Measurements from ENCODE around the gene CACFD1. TPM values are rescaled to one million over a fixed set of nuclear protein-coding genes. Genes with fewer than 3 reads are reported as not detected.

The CACFD1 gene
- total RNA-seq, 4 donors from 2014 or later: 7.0 to 28.3 (median 10.1) TPM

GRCh38 chr9:133437753-133438531 is 21.8 kb upstream of the CACFD1 start:
- Histone ChIP-seq H3K27me3 (no peaks in the 10 kb centered on the region), H3K4me3 (no peak overlapping the region), H3K36me3 (no peaks in the 10 kb centered on the region), H3K27ac (no peak overlapping the region), H3K9me3 (no peaks in the 10 kb centered on the region), H3K4me1 (no peaks in the 10 kb centered on the region)
- intact Hi-C loops (cut with DNase I; ENCODE audit: low total_unique reads) (no loop called here), in situ Hi-C loops (cut with MboI; ENCODE audit: low sequenced_read_pairs in 4 of 4) (no loop called here)
- ATAC-seq (no peak), DNase-seq (no peak)
- TF ChIP-seq POLR2A (IDR thresholded peaks at IDR 0.05): no peak
- TF ChIP-seq CTCF (IDR thresholded peaks at IDR 0.05 in 4 of 5, conservative IDR thresholded peaks at IDR 0.05 in 1 of 5): no peak

- Histone ChIP-seq H3K27me3 (no peaks in the 10 kb centered on the region), H3K4me1 (no peaks in the 10 kb centered on the region), H3K9me3 (no peaks in the 10 kb centered on the region), H3K36me3 (no peaks in the 10 kb centered on the region), H3K27ac (no peak overlapping the region), H3K4me3 (no peak overlapping the region)
- intact Hi-C loops (cut with DNase I; ENCODE audit: low total_unique reads) (no loop called here), in situ Hi-C loops (cut with MboI; ENCODE audit: low sequenced_read_pairs in 4 of 4) (no loop called here)
- ATAC-seq (no peak), DNase-seq (no peak)
- TF ChIP-seq CTCF (IDR thresholded peaks at IDR 0.05 in 4 of 5, conservative IDR thresholded peaks at IDR 0.05 in 1 of 5) (no peak), POLR2A (IDR thresholded peaks at IDR 0.05) (no peak)
Measured at GRCh38 chr9:133439337-133439736, 20.4 kb upstream of the CACFD1 start.

- Histone ChIP-seq H3K36me3 (no peaks in the 10 kb centered on the region), H3K27ac (no peak overlapping the region), H3K27me3 (no peaks in the 10 kb centered on the region), H3K4me3 (no peak overlapping the region), H3K9me3 (no peaks in the 10 kb centered on the region), H3K4me1 (no peaks in the 10 kb centered on the region)
- in situ Hi-C loops (cut with MboI; ENCODE audit: low sequenced_read_pairs in 4 of 4): no loop called here
- DNase-seq (no peak), ATAC-seq (no peak)
- intact Hi-C loops (cut with DNase I; ENCODE audit: low total_unique reads): no loop called here
- TF ChIP-seq POLR2A (IDR thresholded peaks at IDR 0.05): no peak
- no peak for TF ChIP-seq CTCF (IDR thresholded peaks at IDR 0.05 in 4 of 5, conservative IDR thresholded peaks at IDR 0.05 in 1 of 5)
Measured at GRCh38 chr9:133440874-133441273, 18.9 kb upstream of the CACFD1 start.

- Histone ChIP-seq H3K27me3 (no peaks in the 10 kb centered on the region), H3K36me3 (no peaks in the 10 kb centered on the region), H3K27ac (no peak overlapping the region), H3K4me1 (no peaks in the 10 kb centered on the region), H3K9me3 (no peaks in the 10 kb centered on the region), H3K4me3 (no peak overlapping the region)
- in situ Hi-C loops (cut with MboI; ENCODE audit: low sequenced_read_pairs in 4 of 4) (no loop called here), intact Hi-C loops (cut with DNase I; ENCODE audit: low total_unique reads) (no loop called here)
- DNase-seq: no peak
- no peak for ATAC-seq
- TF ChIP-seq CTCF (IDR thresholded peaks at IDR 0.05 in 4 of 5, conservative IDR thresholded peaks at IDR 0.05 in 1 of 5) (no peak), POLR2A (IDR thresholded peaks at IDR 0.05) (no peak)
Measured at GRCh38 chr9:133441571-133441970, 18.2 kb upstream of the CACFD1 start.

GRCh38 chr9:133443248-133443647 is 16.5 kb upstream of the CACFD1 start:
- H3K4me3 ChIP-seq: no peak overlapping the region
- ATAC-seq (no peak), DNase-seq (no peak)
- H3K27me3 ChIP-seq: no peaks in the 10 kb centered on the region
- in situ Hi-C loops (cut with MboI; ENCODE audit: low sequenced_read_pairs in 4 of 4) (no loop called here), intact Hi-C loops (cut with DNase I; ENCODE audit: low total_unique reads) (no loop called here)
- no peaks in the 10 kb centered on the region for H3K36me3 ChIP-seq
- no peak overlapping the region for H3K27ac ChIP-seq
- no peaks in the 10 kb centered on the region for H3K4me1 ChIP-seq
- no peaks in the 10 kb centered on the region for H3K9me3 ChIP-seq
- TF ChIP-seq POLR2A (IDR thresholded peaks at IDR 0.05) (no peak), CTCF (IDR thresholded peaks at IDR 0.05 in 4 of 5, conservative IDR thresholded peaks at IDR 0.05 in 1 of 5) (no peak)
